MM.1S (cell line): ENCODE data around the gene ASMT.

Source experiments
- DNase-seq: peaks from one replicate; pipeline ENCODE4 v3.0.0-alpha.2; 2015
- H2AFZ ChIP-seq: fragments of 300-600 bp; sonication (generic); 2 replicates; pipeline ENCODE4 v1.6.0; 2016; ENCODE audit warnings: antibody characterized with exemption, low read length
- H3F3A ChIP-seq: fragments of 300-600 bp; sonication (generic); 2 replicates; pipeline ENCODE4 v1.6.1; 2016; ENCODE audit warnings: mild to moderate bottlenecking, antibody characterized with exemption, low read length, moderate library complexity, mixed read lengths; ENCODE audit not compliant: insufficient read depth
- H3K27ac ChIP-seq: fragments of 300-600 bp; sonication (generic); 2 replicates; pipeline ENCODE4 v1.5.1; 2016; ENCODE audit warnings: mild to moderate bottlenecking, low read length
- H3K27me3 ChIP-seq: fragments of 300-600 bp; sonication (generic); replicated peaks from 2 replicates; pipeline ENCODE4 v1.6.0; 2016; ENCODE audit warnings: low read length; ENCODE audit not compliant: insufficient read depth
- H3K36me3 ChIP-seq: fragments of 300-600 bp; sonication (generic); replicated peaks from 2 replicates; pipeline ENCODE4 v1.6.1; 2016; ENCODE audit warnings: mild to moderate bottlenecking, low read length, mixed read lengths; ENCODE audit not compliant: insufficient read depth
- H3K4me1 ChIP-seq: fragments of 300-600 bp; sonication (generic); 2 replicates; pipeline ENCODE4 v1.6.1; 2016; ENCODE audit warnings: low read length, mixed read lengths
- H3K4me2 ChIP-seq: fragments of 300-600 bp; sonication (generic); 2 replicates; pipeline ENCODE4 v1.6.0; 2016; ENCODE audit warnings: low read depth, low read length
- H3K4me3 ChIP-seq: fragments of 300-600 bp; sonication (generic); 2 replicates; pipeline ENCODE4 v1.5.1; 2016; ENCODE audit warnings: low read length, mixed read lengths
- H3K79me2 ChIP-seq: fragments of 300-600 bp; sonication (generic); 2 replicates; pipeline ENCODE4 v1.6.1; 2016; ENCODE audit warnings: mixed run types, low read length, mixed read lengths
- H3K9ac ChIP-seq: fragments of 300-600 bp; sonication (generic); 2 replicates; pipeline ENCODE4 v1.6.1; 2016; ENCODE audit warnings: low read length, mixed read lengths
- H3K9me2 ChIP-seq: fragments of 300-600 bp; sonication (generic); replicated peaks from 2 replicates; pipeline ENCODE4 v1.6.1; 2016; ENCODE audit warnings: mild to moderate bottlenecking, low read length, mixed read lengths; ENCODE audit not compliant: insufficient read depth
- H3K9me3 ChIP-seq: fragments of 300-600 bp; sonication (generic); replicated peaks from 2 replicates; pipeline ENCODE4 v1.6.1; 2016; ENCODE audit warnings: mild to moderate bottlenecking, low read length, mixed read lengths; ENCODE audit not compliant: insufficient read depth
- H4K20me1 ChIP-seq: fragments of 300-600 bp; sonication (generic); 2 replicates; pipeline ENCODE4 v1.6.1; 2016; ENCODE audit warnings: mild to moderate bottlenecking, low read length, moderate library complexity, mixed read lengths; ENCODE audit not compliant: insufficient read depth
- EZH2 ChIP-seq: fragments of 300-600 bp; sonication (generic); optimal IDR thresholded peaks from 2 replicates; pipeline ENCODE3; 2017; ENCODE audit warnings: low read depth, mild to moderate bottlenecking, antibody characterized with exemption, low read length, mixed read lengths
- EZH2phosphoT487 ChIP-seq: fragments of 300-600 bp; sonication (generic); IDR thresholded peaks from 2 replicates; pipeline ENCODE4 v1.6.1; 2018; ENCODE audit warnings: antibody characterized with exemption, low read length
- TF ChIP-seq, protein P1 (sequence below): fragments of 300-600 bp; sonication (generic); IDR thresholded peaks from 2 replicates; pipeline ENCODE4 v1.5.1; 2016; ENCODE audit warnings: antibody characterized with exemption, low read length, mixed read lengths

ASMT gene

DNA sequence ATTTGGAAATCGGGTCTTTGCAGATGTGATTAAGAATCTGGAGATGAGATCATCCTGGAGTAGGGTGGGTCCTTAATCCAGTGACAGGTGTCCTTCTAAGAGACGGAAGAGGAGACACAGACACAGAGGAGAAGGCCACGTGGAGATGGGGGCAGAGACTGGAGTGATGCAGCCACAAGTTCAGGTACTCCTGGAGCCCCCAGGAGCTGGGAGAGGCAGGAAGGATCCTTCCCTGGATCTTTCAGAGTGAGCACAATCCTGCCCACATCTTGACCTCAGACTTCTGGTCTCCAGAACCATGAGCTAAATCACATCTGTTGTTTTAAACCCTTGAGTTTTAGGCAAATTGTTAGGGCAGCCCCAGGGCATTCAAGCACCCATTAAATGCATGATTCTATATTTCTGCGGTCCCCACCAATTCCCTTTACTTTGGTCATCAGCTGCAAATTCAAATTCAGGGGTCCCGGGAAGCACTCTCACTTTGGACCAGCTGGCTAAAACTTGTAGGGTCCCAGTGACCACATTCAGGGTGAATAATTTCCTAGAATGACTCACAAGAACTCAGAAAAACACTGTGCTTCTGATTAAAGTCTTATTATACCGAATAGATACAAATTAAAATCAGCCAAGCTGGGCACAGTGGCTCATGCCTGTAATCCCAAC is 36.2 kb upstream of the ASMT start:
- H2AFZ ChIP-seq: no peak overlapping the region
- no peaks in the 10 kb centered on the region for H3K27me3 ChIP-seq
- H4K20me1 ChIP-seq: no peaks in the 10 kb centered on the region
- no peak overlapping the region for H3K27ac ChIP-seq
- H3K4me3 ChIP-seq: no peak overlapping the region
- DNase-seq: no peak
- H3K9ac ChIP-seq: no peak overlapping the region
- no peaks in the 10 kb centered on the region for H3K36me3 ChIP-seq
- H3F3A ChIP-seq: peaks cover 4% of the 10 kb centered on the region
- no peaks in the 10 kb centered on the region for H3K9me3 ChIP-seq
- H3K79me2 ChIP-seq: no peaks in the 10 kb centered on the region
- no peaks in the 10 kb centered on the region for H3K9me2 ChIP-seq
- no peak overlapping the region for H3K4me2 ChIP-seq
- H3K4me1 ChIP-seq: no peaks in the 10 kb centered on the region
- TF ChIP-seq, protein P1, sequence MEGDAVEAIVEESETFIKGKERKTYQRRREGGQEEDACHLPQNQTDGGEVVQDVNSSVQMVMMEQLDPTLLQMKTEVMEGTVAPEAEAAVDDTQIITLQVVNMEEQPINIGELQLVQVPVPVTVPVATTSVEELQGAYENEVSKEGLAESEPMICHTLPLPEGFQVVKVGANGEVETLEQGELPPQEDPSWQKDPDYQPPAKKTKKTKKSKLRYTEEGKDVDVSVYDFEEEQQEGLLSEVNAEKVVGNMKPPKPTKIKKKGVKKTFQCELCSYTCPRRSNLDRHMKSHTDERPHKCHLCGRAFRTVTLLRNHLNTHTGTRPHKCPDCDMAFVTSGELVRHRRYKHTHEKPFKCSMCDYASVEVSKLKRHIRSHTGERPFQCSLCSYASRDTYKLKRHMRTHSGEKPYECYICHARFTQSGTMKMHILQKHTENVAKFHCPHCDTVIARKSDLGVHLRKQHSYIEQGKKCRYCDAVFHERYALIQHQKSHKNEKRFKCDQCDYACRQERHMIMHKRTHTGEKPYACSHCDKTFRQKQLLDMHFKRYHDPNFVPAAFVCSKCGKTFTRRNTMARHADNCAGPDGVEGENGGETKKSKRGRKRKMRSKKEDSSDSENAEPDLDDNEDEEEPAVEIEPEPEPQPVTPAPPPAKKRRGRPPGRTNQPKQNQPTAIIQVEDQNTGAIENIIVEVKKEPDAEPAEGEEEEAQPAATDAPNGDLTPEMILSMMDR: no peak
- TF ChIP-seq EZH2: no peak
- no peak for TF ChIP-seq EZH2phosphoT487

- Histone ChIP-seq H3K27me3 (no peaks in the 10 kb centered on the region), H3K27ac (no peak overlapping the region), H3K36me3 (no peaks in the 10 kb centered on the region), H3K4me2 (no peak overlapping the region), H3K4me1 (peaks cover 5% of the 10 kb centered on the region; the same call in 1 of the 2 replicates), H3K9me2 (no peaks in the 10 kb centered on the region), H2AFZ (no peak overlapping the region), H3K9me3 (no peaks in the 10 kb centered on the region), H3K9ac (no peak overlapping the region), H3F3A (peaks cover 4% of the 10 kb centered on the region), H3K79me2 (no peaks in the 10 kb centered on the region), H3K4me3 (no peak overlapping the region), H4K20me1 (no peaks in the 10 kb centered on the region)
- DNase-seq: peak; percentile 47
- TF ChIP-seq, protein P1: peak; percentile 63
- no peak for TF ChIP-seq EZH2
Observed at GRCh38 chrX:1581132-1581531, 33.7 kb upstream of the ASMT start.

DNA sequence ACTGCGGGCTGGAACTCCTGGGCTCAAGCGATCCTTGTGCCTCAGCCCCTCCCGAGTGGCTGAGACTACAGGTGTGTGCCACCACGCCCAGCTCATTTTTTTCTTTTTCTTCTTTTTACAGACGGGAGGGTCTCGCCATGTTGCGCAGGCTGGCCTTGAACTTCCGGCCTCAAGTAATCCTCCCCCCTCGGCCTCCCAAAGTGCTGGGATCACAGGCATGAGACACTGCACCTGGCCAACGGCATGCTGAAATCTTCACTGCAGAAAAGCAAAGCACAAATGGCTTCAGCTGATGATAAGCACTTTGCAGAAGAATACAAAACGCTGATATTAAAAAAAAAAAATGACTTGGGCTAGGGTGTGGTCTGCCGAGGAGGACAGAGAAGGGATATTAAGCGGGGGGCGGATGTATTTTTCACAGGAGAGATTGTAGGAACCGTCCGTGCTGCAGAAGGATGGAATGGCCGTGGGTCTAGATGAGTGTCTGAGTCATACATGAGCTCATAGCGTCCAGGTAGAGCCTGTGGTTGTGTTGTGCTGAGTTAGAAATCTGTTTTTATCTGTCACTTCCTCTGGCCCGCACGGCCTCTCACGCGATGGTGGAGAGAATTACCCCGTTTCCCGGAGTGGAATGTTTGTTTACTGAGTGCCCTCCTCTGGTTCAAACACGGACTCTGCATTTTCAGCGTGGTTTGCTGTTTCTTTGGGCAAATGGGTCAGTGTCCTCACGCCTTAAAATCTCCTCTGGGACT is 32.0 kb upstream of the ASMT start:
- Histone ChIP-seq H3K4me2 (peak overlapping the region; percentile 28; the same call in 1 of the 2 replicates), H3K9me3 (no peaks in the 10 kb centered on the region), H3K9ac (peak overlapping the region; percentile 50), H3K4me1 (peaks cover 12% of the 10 kb centered on the region), H3K9me2 (no peaks in the 10 kb centered on the region), H3K27me3 (no peaks in the 10 kb centered on the region), H3K36me3 (no peaks in the 10 kb centered on the region), H4K20me1 (no peaks in the 10 kb centered on the region), H3F3A (peaks cover 10% of the 10 kb centered on the region), H3K27ac (peak overlapping the region; percentile 88), H3K4me3 (peak overlapping the region; percentile 41), H3K79me2 (no peaks in the 10 kb centered on the region), H2AFZ (0 out of 2 replicates have a peak overlapping the region, but pooled peaks have one; percentile 3)
- TF ChIP-seq, protein P1: no peak
- TF ChIP-seq EZH2 (no peak), EZH2phosphoT487 (no peak)
- DNase-seq: peak; percentile 83
